H9 (cell line): ENCODE measurements around the gene KATNB1. TPM values are rescaled to one million over a fixed set of nuclear protein-coding genes. Genes with fewer than 3 reads are reported as not detected.

Source experiments
- DNase-seq: peaks from one replicate; pipeline ENCODE4 v3.0.0-alpha.2; 2017
- H2AFZ ChIP-seq: one replicate; pipeline ENCODE4 v1.6.1; 2013; ENCODE audit warnings: mild to moderate bottlenecking, low read length, control low read depth, moderate library complexity
- H2AK5ac ChIP-seq: 2 replicates; pipeline ENCODE4 v1.6.1; 2013; ENCODE audit warnings: low read length, control low read depth, mixed read lengths; ENCODE audit not compliant: insufficient read length
- H2BK120ac ChIP-seq: one replicate; pipeline ENCODE4 v1.6.1; 2013; ENCODE audit warnings: low read depth, mild to moderate bottlenecking, low read length, control low read depth, inconsistent platforms; ENCODE audit not compliant: poor library complexity, severe bottlenecking
- H2BK12ac ChIP-seq: 2 replicates; pipeline ENCODE4 v1.6.1; 2013; ENCODE audit warnings: low read length, control low read depth, mixed read lengths, low read depth; ENCODE audit not compliant: insufficient read length
- H2BK15ac ChIP-seq: 2 replicates; pipeline ENCODE4 v1.6.1; 2013; ENCODE audit warnings: low read depth, low read length, control low read depth
- H2BK20ac ChIP-seq: one replicate; pipeline ENCODE4 v1.6.1; 2013; ENCODE audit warnings: low read depth, mild to moderate bottlenecking, low read length, control low read depth, inconsistent platforms; ENCODE audit not compliant: poor library complexity, severe bottlenecking
- H2BK5ac ChIP-seq: 2 replicates; pipeline ENCODE4 v1.6.1; 2013; ENCODE audit warnings: low read length, control low read depth, mixed read lengths; ENCODE audit not compliant: insufficient read length
- H3K14ac ChIP-seq: 2 replicates; pipeline ENCODE4 v1.6.1; 2013; ENCODE audit warnings: low read length, control low read depth; ENCODE audit not compliant: insufficient read depth
- H3K18ac ChIP-seq: 2 replicates; pipeline ENCODE4 v1.6.1; 2013; ENCODE audit warnings: low read depth, mild to moderate bottlenecking, mixed read lengths, low read length, control low read depth; ENCODE audit not compliant: insufficient read length
- H3K23ac ChIP-seq: 2 replicates; pipeline ENCODE4 v1.6.1; 2013; ENCODE audit warnings: low read length, control low read depth, mixed read lengths, low read depth; ENCODE audit not compliant: insufficient read length
- H3K23me2 ChIP-seq: 2 replicates; pipeline ENCODE4 v1.6.1; 2013; ENCODE audit warnings: low read depth, mild to moderate bottlenecking, mixed read lengths, low read length, control low read depth; ENCODE audit not compliant: insufficient read length, poor library complexity, severe bottlenecking
- H3K27ac ChIP-seq: 2 replicates; pipeline ENCODE4 v1.5.1; 2013; ENCODE audit warnings: low read length, control low read depth, mixed read lengths, low read depth; ENCODE audit not compliant: insufficient read length
- H3K27me3 ChIP-seq: 2 replicates; pipeline ENCODE4 v1.6.1; 2013; ENCODE audit warnings: low read length, control low read depth, inconsistent platforms; ENCODE audit not compliant: insufficient read depth
- H3K4ac ChIP-seq: 2 replicates; pipeline ENCODE4 v1.6.1; 2013; ENCODE audit warnings: low read depth, mild to moderate bottlenecking, control low read depth, inconsistent platforms, low read length, moderate library complexity
- H3K4me1 ChIP-seq: 2 replicates; pipeline ENCODE4 v1.6.1; 2013; ENCODE audit warnings: low read length, control low read depth, inconsistent platforms; ENCODE audit not compliant: insufficient read depth
- H3K4me2 ChIP-seq: 2 replicates; pipeline ENCODE4 v1.6.1; 2013; ENCODE audit warnings: low read length, control low read depth, mixed read lengths; ENCODE audit not compliant: insufficient read length, insufficient read depth
- H3K56ac ChIP-seq: 2 replicates; pipeline ENCODE4 v1.6.1; 2013; ENCODE audit warnings: low read depth, mild to moderate bottlenecking, mixed read lengths, low read length, control low read depth; ENCODE audit not compliant: insufficient read length
- H3K79me1 ChIP-seq: 2 replicates; pipeline ENCODE4 v1.6.1; 2013; ENCODE audit warnings: low read depth, mild to moderate bottlenecking, moderate library complexity, low read length, control low read depth, inconsistent platforms; ENCODE audit not compliant: insufficient read depth, poor library complexity, severe bottlenecking
- H3K79me2 ChIP-seq: 2 replicates; pipeline ENCODE4 v1.6.1; 2013; ENCODE audit warnings: low read length, control low read depth, inconsistent platforms; ENCODE audit not compliant: insufficient read depth
- H3K9ac ChIP-seq: 2 replicates; pipeline ENCODE4 v1.6.1; 2013; ENCODE audit warnings: low read length, control low read depth, mixed read lengths; ENCODE audit not compliant: insufficient read length; ENCODE audit errors: extremely low read depth
- H3K9me3 ChIP-seq: one replicate; pipeline ENCODE4 v1.6.1; 2013; ENCODE audit warnings: low read depth, low read length, inconsistent platforms; ENCODE audit not compliant: control insufficient read depth
- H3T11ph ChIP-seq: one replicate; pipeline ENCODE4 v1.6.1; 2013; ENCODE audit warnings: mild to moderate bottlenecking, low read length, control low read depth, inconsistent platforms
- H4K20me1 ChIP-seq: one replicate; pipeline ENCODE4 v1.6.1; 2013; ENCODE audit not compliant: control insufficient read depth, insufficient read length, insufficient read depth
- H4K5ac ChIP-seq: 2 replicates; pipeline ENCODE4 v1.6.1; 2013; ENCODE audit warnings: low read depth, mild to moderate bottlenecking, mixed read lengths, low read length, control low read depth; ENCODE audit not compliant: insufficient read length
- H4K8ac ChIP-seq: replicated peaks from 2 replicates; pipeline ENCODE4 v1.6.1; 2013; ENCODE audit warnings: low read length, control low read depth, mixed read lengths, low read depth; ENCODE audit not compliant: insufficient read length
- H4K91ac ChIP-seq: 2 replicates; pipeline ENCODE4 v1.6.1; 2013; ENCODE audit warnings: low read depth, mild to moderate bottlenecking, moderate library complexity, mixed read lengths, low read length, control low read depth; ENCODE audit not compliant: insufficient read length
- H3K27ac Mint-ChIP-seq, 3 experiments: 2 replicates in 2 of 3; 3 replicates in 1 of 3; pipeline ENCODE4 v1.8.0; 2020 to 2021; ENCODE audit warnings: mixed read lengths in 3 of 3, mild to moderate bottlenecking in 1 of 3, moderate library complexity in 1 of 3
- H3K27me3 Mint-ChIP-seq: 2 replicates; pipeline ENCODE4 v1.8.0; 2021; ENCODE audit warnings: low read depth, mild to moderate bottlenecking, moderate library complexity, mixed read lengths
- H3K36me3 Mint-ChIP-seq, 3 experiments: 2 replicates in 2 of 3; 3 replicates in 1 of 3; pipeline ENCODE4 v1.8.0; 2020 to 2021; ENCODE audit warnings: low read depth in 3 of 3, mixed read lengths in 3 of 3; ENCODE audit not compliant: insufficient read depth in 1 of 3
- H3K4me1 Mint-ChIP-seq, 2 experiments: 2 replicates each; pipeline ENCODE4 v1.8.0; 2020; ENCODE audit warnings: mixed read lengths in 2 of 2
- H3K4me3 Mint-ChIP-seq, 2 experiments: 2 replicates in 1 of 2; 3 replicates in 1 of 2; pipeline ENCODE4 v1.8.0; 2020 to 2021; ENCODE audit warnings: mild to moderate bottlenecking in 2 of 2, mixed read lengths in 2 of 2, moderate library complexity in 1 of 2
- H3K9me3 Mint-ChIP-seq, 2 experiments: 2 replicates in 1 of 2; 3 replicates in 1 of 2; pipeline ENCODE4 v1.8.0; 2020; ENCODE audit warnings: mild to moderate bottlenecking in 2 of 2, mixed read lengths in 2 of 2, moderate library complexity in 1 of 2
- WGBS: extraction: QIAGEN DNeasy Blood & Tissue Kit; methylation state at CpG from one replicate; pipeline ENCODE4 v1.1.7; 2013; ENCODE audit warnings: missing lambda C conversion rate, low lambda C conversion rate, mixed read lengths; ENCODE audit not compliant: insufficient read length; ENCODE audit errors: extremely low coverage; 5-methylcytosine and 5-hydroxymethylcytosine counted together
- total RNA-seq: library from RNA; stranded (reverse); gene quantifications from 2 replicates; pipeline ENCODE4 v1.2.1, GENCODE V29; 2021
- TF ChIP-seq, protein P1 (sequence below): fragments of 200-600 bp; sonication (generic); conservative IDR thresholded peaks from 3 replicates; pipeline ENCODE4 v1.8.0; 2021; ENCODE audit warnings: antibody characterized with exemption, mild to moderate bottlenecking

KATNB1 gene
- total RNA-seq, 1 experiment from 2014 or later = 29.9 TPM

DNA sequence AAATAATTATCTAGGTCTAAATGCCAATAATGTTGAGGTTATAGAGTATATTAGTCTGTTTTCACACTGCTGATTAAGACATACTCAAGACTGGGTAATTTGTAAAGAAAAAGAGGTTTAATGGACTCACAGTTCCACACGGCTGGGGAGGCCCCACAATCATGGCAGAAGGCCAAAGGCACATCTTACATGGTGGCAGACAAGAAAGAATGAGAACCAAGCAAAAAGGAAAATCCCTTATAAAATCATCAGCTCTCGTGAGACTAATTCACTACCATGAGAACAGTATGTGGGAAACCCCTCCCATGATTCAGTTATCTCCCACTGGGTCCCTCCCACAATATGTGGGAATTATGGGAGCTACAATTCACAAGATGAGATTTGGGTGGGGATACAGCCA, 2.9 kb upstream of the KATNB1 start:
- no CpG with 5 or more reads among the region's 2 CpGs for WGBS
- Histone ChIP-seq H2BK5ac (no peak overlapping the region), H3K9me3 (no peaks in the 10 kb centered on the region), H2BK15ac (no peak overlapping the region), H2AFZ (no peak overlapping the region), H4K20me1 (no peaks in the 10 kb centered on the region), H3K4me1 (no peaks in the 10 kb centered on the region), H2BK20ac (no peak overlapping the region), H4K8ac (no peak overlapping the region), H2BK120ac (no peak overlapping the region), H3K79me2 (no peaks in the 10 kb centered on the region), H2AK5ac (no peak overlapping the region), H3K27ac (no peak overlapping the region), H4K5ac (no peak overlapping the region), H4K91ac (no peak overlapping the region), H3K9ac (no peak overlapping the region), H3K23me2 (peaks cover 11% of the 10 kb centered on the region), H3K14ac (no peak overlapping the region), H3K4me2 (no peak overlapping the region), H3K27me3 (no peaks in the 10 kb centered on the region), H3K23ac (no peak overlapping the region), H3K18ac (no peak overlapping the region), H3K4ac (no peak overlapping the region), H3T11ph (no peak overlapping the region), H3K56ac (no peak overlapping the region), H2BK12ac (no peak overlapping the region), H3K79me1 (no peaks in the 10 kb centered on the region)
- Mint-ChIP-seq H3K9me3 (peaks cover 0 to 3% of the 10 kb centered on the region in 2 experiments; a peak in 3 of 5 replicates), H3K4me1 (peaks cover 11 to 24% of the 10 kb centered on the region in 2 experiments), H3K36me3 (peaks cover 3 to 9% (median 7%) of the 10 kb centered on the region in 3 experiments; a peak in 2 of 7 replicates), H3K27ac (no peak overlapping the region), H3K27me3 (peaks cover 5% of the 10 kb centered on the region), H3K4me3 (no peak overlapping the region; a peak in 1 of 5 replicates)
- TF ChIP-seq, protein P1, sequence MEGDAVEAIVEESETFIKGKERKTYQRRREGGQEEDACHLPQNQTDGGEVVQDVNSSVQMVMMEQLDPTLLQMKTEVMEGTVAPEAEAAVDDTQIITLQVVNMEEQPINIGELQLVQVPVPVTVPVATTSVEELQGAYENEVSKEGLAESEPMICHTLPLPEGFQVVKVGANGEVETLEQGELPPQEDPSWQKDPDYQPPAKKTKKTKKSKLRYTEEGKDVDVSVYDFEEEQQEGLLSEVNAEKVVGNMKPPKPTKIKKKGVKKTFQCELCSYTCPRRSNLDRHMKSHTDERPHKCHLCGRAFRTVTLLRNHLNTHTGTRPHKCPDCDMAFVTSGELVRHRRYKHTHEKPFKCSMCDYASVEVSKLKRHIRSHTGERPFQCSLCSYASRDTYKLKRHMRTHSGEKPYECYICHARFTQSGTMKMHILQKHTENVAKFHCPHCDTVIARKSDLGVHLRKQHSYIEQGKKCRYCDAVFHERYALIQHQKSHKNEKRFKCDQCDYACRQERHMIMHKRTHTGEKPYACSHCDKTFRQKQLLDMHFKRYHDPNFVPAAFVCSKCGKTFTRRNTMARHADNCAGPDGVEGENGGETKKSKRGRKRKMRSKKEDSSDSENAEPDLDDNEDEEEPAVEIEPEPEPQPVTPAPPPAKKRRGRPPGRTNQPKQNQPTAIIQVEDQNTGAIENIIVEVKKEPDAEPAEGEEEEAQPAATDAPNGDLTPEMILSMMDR = no peak
- DNase-seq = no peak
